Measurements from ENCODE around the gene TMEM179. TPM values are rescaled to one million over a fixed set of nuclear protein-coding genes. Genes with fewer than 3 reads are reported as not detected.
A peak's percentile ranks its signal among the peaks of the same experiment; 100 is the strongest.

TMEM179 gene
- total and polyA plus RNA-seq, 2 of the 8 experiments (the other 6 are each of a cell fraction or from before 2014, with no cell fraction given), result 2.9 to 4.0 TPM

DNA sequence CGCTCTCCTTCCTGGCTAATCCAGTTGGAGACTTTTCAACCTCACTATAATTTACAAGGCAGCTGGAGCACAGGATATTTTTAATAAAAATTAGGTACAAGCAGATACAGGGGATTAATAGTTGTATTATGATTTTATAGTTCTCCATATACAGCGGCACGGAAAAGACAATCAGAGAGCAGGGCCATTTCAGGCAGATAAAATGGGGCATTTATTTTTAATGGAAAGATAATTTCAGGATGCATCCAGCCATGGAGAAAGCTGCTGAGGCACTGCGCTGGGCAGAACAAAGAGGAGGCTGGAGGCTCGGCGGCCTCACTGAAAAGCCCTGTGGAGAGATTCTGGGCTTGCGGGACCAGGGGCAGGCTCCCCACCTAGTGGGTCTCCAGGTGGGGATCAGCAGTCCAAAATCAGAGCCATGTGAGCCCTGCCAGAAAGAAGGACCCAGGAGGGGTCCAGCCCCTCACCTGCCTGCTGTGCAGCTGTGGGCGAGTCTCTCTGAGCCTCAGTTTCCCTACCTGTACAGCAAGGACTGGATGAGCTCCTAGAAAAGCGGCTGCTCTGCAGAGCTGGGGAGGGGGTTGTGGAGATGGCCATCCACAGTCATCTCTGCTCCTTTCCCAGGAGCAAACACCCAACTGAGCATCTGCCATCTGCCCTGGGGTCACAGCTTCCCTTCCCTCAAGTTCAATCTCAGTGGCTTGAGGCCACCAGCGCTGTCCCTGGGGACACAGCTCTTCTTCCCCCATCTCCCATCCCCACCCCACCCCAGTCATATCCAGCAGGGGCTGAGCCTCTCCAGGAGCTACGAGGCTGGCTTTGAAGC is 48.9 kb downstream of the TMEM179 start:
- Histone ChIP-seq H3K4me3 (ENCODE audit: extremely low read depth in 1 of 4, insufficient read depth in 2 of 4, low read depth in 3 of 4, low read length in 4 of 4) (no peak overlapping the region), H3K56ac (replicated peaks; ENCODE audit: insufficient read length, low read depth, low read length) (no peak overlapping the region), H2BK15ac (ENCODE audit: low read length) (no peak overlapping the region), H4K5ac (ENCODE audit: insufficient read length, low read depth, low read length) (no peak overlapping the region), H3K9ac (replicated peaks in 1 of 4; ENCODE audit: extremely low read depth in 1 of 4, low read depth in 3 of 4, low read length in 3 of 4) (no peak overlapping the region), H2BK120ac (replicated peaks; ENCODE audit: low read depth, low read length) (no peak overlapping the region), H3K36me3 (ENCODE audit: control insufficient read depth in 2 of 4, insufficient read depth in 4 of 4, low read length in 3 of 4) (no peaks in the 10 kb centered on the region), H3K23me2 (ENCODE audit: low read depth, low read length) (no peaks in the 10 kb centered on the region), H3K27ac (ENCODE audit: low read depth, low read length) (no peak overlapping the region), H3K9me3 (ENCODE audit: insufficient read depth in 2 of 2, low read depth in 1 of 2, low read length in 1 of 2) (no peaks in the 10 kb centered on the region), H3K4me2 (ENCODE audit: insufficient read depth in 1 of 2, low read depth in 2 of 2, low read length in 2 of 2) (no peak overlapping the region), H3K18ac (ENCODE audit: extremely low read depth, low read length) (no peak overlapping the region), H4K91ac (replicated peaks; ENCODE audit: insufficient read length, low read length) (no peak overlapping the region), H2BK20ac (ENCODE audit: low read length) (no peak overlapping the region), H3K23ac (ENCODE audit: insufficient read length) (no peak overlapping the region), H3K14ac (ENCODE audit: insufficient read length) (no peak overlapping the region), H3K27me3 (replicated peaks in 1 of 4; ENCODE audit: control insufficient read depth in 3 of 4, extremely low read depth in 1 of 4, insufficient read depth in 3 of 4, low read length in 3 of 4) (no peaks in the 10 kb centered on the region), H3K79me1 (ENCODE audit: low read depth, low read length) (no peaks in the 10 kb centered on the region), H2BK5ac (ENCODE audit: low read depth, low read length) (no peak overlapping the region), H3K4me1 (replicated peaks in 1 of 4; ENCODE audit: control insufficient read depth in 3 of 4, insufficient read depth in 4 of 4, low read length in 3 of 4) (no peaks in the 10 kb centered on the region), H4K20me1 (replicated peaks in 1 of 2; ENCODE audit: control insufficient read depth in 1 of 2, insufficient read depth in 2 of 2, low read length in 2 of 2) (peaks cover 0 to 3% of the 10 kb centered on the region in 2 experiments), H2AK5ac (ENCODE audit: low read depth, low read length) (no peak overlapping the region), H2AFZ (ENCODE audit: low read length) (no peak overlapping the region), H4K8ac (ENCODE audit: extremely low read depth, insufficient read depth, low read length) (0 out of 2 replicates have a peak overlapping the region, but pooled peaks have one; percentile 51), H3K79me2 (ENCODE audit: control insufficient read depth in 1 of 2, insufficient read depth in 2 of 2, low read length in 2 of 2) (no peaks in the 10 kb centered on the region), H3K4ac (replicated peaks; ENCODE audit: insufficient read length, low read depth, low read length) (no peak overlapping the region), H2BK12ac (ENCODE audit: low read depth, low read length) (no peak overlapping the region)
- FAIRE-seq (no peak), DNase-seq (ENCODE audit: low read depth in 1 of 2, low spot score in 2 of 2) (no peak)
- TF ChIP-seq PHF8 (conservative IDR thresholded peaks at IDR 0.05; ENCODE audit: low read depth, low read length) (no peak), HDAC2 (IDR thresholded peaks at IDR 0.05; ENCODE audit: borderline replicate concordance in 1 of 2, low read depth in 2 of 2, low read length in 2 of 2) (no peak), SAP30 (IDR thresholded peaks at IDR 0.05; ENCODE audit: insufficient read depth, insufficient replicate concordance, low read length) (no peak), TAF7 (optimal IDR thresholded peaks at IDR 0.05; ENCODE audit: borderline replicate concordance, low read depth, low read length) (no peak), BCL11A (IDR thresholded peaks at IDR 0.05; ENCODE audit: low read depth in 2 of 2, low read length in 2 of 2) (no peak), POU5F1 (IDR thresholded peaks at IDR 0.05; ENCODE audit: low read depth, low read length) (no peak), JUND (IDR thresholded peaks at IDR 0.05; ENCODE audit: low read length) (no peak), CTBP2 (IDR thresholded peaks at IDR 0.05; ENCODE audit: borderline replicate concordance, insufficient read depth, insufficient read length, low read length) (no peak)
- ChIA-PET POLR2A (ENCODE audit: partially characterized antibody) (interaction anchor here (1.5 kb wide), 1 partner anchor 8 kb away, joined by 3 read pairs; no protein-coding TSS in a partner anchor), CTCF (ENCODE audit: partially characterized antibody) (interaction anchor here (0.6 to 3.2 kb wide), 6 partner anchors 9 to 478 kb away, joined by 3 to 13 read pairs (median 3); no protein-coding TSS in a partner anchor)
- 95% methylated on average over 10 of the region's 11 CpGs; no CpG with 5 or more reads in 1 of the 2 experiments for WGBS, 2 experiments (ENCODE audit: extremely low coverage in 1 of 2, insufficient coverage in 1 of 2, insufficient read length in 1 of 2, insufficient replicate concordance in 2 of 2, low coverage in 1 of 2, low lambda C conversion rate in 2 of 2, missing lambda C conversion rate in 1 of 2)

All from H1 (cell line).